Right ventricle myocardium superior (tissue), 1 donor: ENCODE measurements around the gene LIN37. TPM values are rescaled to one million over a fixed set of nuclear protein-coding genes. Genes with fewer than 3 reads are reported as not detected.
A peak's percentile ranks its signal among the peaks of the same experiment; 100 is the strongest.

ENCODE experiments used
- ATAC-seq: fragments of 200-7000 bp; cut with Tn5 transposase; one replicate; pipeline ENCODE4 v1.9.1; 2020; ENCODE audit warnings: mild to moderate bottlenecking; ENCODE audit not compliant: poor library complexity
- DNase-seq: peaks from one replicate; pipeline ENCODE4 v3.0.0-alpha.2; 2020
- intact Hi-C: fragments of 100-400 bp; cut with DNase I; formaldehyde crosslinking; loops from one replicate; pipeline ENCODE4 v1.11.2; 2022
- total RNA-seq: library from RNA; stranded (reverse); fragmentation: NEBNext Ultra II Directional; extraction: Animal tissue kit (Norgen Biotek cat#: 25700); gene quantifications from one replicate; pipeline ENCODE4 v1.2.1, GENCODE V29; 2021
- donor health status: DM: no; HTN: yes; CAD: no; lungs with severe emphysema.

The LIN37 gene
- total RNA-seq, 1 donor from 2014 or later, result 5.2 TPM

DNA sequence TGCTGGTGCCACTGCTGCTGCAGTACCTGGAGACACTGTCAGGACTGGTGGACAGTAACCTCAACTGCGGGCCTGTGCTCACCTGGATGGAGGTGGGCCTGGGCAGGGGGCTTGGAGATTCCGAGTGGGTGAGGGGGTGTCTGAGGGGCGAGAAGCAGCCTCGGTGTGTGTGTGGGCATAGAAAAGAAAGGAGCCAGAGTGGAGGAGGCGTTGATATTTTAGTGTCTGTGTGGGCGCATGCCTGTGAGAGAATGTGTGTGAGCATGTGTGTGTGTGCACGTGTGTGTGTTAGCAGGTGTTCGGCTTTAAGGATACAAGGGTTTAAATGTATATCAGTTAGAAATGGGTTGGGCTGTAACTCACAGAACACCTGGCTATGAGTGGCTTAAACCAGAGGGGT is 30.7 kb downstream of the LIN37 start:
- ATAC-seq (no peak), DNase-seq (no peak)
- intact Hi-C loops, result no loop called here

DNA sequence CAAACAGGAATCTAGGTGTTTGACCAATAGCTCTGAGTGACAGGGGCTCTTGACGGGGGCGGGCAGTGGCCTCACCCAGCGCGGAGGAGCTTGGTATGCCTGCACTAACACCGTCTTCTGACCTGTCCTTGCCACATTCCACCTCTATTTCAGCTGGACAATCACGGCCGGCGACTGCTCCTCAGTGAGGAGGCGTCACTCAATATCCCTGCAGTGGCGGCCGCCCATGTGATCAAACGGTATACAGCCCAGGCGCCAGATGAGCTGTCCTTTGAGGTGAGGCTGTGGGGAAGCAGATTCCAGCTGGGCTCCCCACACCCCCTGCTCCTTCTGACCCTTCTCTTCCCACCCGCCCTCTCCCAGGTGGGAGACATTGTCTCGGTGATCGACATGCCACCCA is 31.7 kb downstream of the LIN37 start:
- intact Hi-C loops, result no loop called here
- ATAC-seq, result no peak
- peak; percentile 32 for DNase-seq

DNA sequence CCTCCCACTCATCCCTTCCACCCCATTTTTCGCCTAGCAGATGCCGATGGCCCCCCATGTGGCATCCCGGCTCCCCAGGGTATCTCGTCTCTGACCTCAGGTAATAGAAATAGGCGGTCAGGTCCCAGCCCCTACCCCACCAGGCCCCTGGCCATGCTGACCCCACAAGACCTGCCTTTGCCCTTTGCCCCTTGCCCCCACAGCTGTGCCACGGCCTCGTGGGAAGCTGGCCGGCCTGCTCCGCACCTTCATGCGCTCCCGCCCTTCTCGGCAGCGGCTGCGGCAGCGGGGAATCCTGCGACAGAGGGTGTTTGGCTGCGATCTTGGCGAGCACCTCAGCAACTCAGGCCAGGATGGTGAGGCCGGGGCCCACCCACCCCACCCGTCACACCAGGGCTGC is 32.3 kb downstream of the LIN37 start:
- DNase-seq, result no peak
- intact Hi-C loops, result no loop called here

DNA sequence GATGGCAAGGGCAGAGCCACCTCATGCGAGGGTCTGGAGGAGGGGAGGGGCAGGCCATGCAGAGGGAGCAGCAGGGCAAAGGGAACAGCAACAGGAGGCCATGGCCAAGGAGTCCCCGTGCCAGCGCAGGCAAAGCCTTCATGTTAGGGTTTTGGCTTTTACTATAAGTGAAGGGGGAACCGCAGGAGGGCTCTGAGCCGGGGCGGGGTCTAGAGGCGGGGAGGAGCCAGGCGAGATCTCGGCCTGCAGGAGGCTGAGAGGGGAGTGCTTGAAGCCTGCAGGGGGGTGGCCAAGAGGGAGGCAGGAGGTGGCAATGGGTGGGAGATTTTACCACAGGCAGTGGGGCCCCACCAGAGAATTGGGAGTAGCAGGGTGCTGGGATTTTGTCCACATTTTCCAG is 33.3 kb downstream of the LIN37 start:
- DNase-seq, result peak; percentile 16
- no peak for ATAC-seq
- intact Hi-C loops, result no loop called here

More for the DNA sequence above, 32.3 kb downstream of the LIN37 start:
- ATAC-seq, result no peak

DNA sequence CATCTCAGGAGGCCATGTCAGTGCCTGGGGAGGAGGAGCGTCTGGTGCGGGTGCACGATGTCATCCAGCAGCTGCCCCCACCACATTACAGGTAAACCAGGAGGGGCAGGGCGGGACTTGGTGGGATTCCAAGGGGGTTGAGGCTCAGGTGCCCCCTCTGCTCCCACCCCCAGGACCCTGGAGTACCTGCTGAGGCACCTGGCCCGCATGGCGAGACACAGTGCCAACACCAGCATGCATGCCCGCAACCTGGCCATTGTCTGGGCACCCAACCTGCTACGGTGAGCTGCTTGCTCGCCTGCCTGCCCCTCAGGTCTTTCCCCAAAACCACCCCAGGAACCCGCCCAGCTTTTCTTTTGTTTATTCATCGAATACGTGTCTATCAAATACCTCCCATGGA is 34.2 kb downstream of the LIN37 start:
- DNase-seq (peak; percentile 20), ATAC-seq (no peak)
- intact Hi-C loops, result no loop called here

DNA sequence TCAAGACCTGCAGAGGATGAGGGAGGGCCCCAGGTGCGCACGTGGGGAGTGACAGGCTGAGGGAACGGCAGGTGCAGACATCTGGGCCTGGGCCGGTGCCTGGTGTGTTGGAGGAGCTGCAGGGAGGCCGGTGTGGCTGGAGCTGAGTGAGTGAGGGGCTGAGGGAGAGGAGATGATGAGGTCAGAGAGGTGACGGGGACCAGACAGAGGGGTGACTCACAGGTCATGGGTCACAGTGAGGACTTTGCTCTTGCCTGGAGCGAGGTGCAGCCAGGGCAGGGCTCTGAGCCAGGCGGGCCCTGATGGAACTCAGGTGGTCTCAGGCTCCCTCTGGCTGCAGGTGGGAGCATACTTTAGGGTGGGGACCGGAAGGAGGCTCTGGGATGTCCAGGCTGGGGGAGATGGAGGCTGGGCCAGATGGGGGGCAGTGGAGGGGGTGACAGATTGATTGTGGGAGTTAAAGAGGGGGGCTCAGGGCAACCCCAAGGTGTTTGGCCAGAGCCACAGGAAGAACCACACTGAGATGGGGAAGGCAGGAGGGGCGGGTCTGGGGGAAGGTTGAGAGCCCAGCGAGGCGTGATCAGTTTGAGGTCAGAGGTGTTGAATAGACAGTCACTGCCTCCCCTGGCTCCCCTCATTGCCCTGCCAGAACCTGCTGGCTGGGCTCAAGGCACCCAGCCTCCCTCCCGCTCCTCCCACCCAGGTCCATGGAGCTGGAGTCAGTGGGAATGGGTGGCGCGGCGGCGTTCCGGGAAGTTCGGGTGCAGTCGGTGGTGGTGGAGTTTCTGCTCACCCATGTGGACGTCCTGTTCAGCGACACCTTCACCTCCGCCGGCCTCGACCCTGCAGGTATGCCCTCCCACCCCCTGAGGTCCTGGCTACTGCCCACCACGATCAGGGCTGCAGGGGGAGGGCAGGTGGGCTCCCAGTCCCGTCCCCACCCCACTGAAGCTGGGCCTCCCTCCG is 35.4 kb downstream of the LIN37 start:
- ATAC-seq, result no peak
- DNase-seq, result peak; percentile 24
- intact Hi-C loops, result no loop called here

DNA sequence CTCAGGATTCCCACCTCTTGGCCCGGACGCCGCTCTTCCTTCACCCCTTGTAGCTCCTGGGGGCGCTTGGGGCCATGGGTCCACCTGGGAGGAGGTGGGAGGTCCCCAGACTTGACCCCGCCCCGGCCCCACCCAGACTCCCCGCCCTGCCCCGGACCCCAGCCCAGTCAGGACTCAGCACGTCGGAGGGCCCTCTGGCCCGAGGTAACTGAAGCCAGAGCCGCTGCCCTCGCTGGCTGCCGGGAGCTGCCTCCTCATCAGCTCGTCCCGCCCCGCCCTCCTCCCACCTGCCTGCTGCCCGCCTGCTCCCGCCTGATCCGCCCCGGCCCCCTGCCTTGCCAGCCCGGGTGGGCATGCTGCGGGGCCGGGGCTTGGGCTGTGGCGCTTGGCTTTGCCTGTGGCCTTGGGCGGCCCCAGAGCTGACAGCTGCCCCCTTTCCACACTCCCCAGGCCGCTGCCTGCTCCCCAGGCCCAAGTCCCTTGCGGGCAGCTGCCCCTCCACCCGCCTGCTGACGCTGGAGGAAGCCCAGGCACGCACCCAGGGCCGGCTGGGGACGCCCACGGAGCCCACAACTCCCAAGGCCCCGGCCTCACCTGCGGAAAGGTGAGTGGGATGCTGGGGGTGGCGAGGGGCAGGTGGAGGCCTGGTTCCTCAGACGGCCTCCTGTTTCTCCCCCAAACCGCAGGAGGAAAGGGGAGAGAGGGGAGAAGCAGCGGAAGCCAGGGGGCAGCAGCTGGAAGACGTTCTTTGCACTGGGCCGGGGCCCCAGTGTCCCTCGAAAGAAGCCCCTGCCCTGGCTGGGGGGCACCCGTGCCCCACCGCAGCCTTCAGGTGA is 36.3 kb downstream of the LIN37 start:
- intact Hi-C loops, result no loop called here
- DNase-seq (peak; percentile 36), ATAC-seq (no peak)

DNA sequence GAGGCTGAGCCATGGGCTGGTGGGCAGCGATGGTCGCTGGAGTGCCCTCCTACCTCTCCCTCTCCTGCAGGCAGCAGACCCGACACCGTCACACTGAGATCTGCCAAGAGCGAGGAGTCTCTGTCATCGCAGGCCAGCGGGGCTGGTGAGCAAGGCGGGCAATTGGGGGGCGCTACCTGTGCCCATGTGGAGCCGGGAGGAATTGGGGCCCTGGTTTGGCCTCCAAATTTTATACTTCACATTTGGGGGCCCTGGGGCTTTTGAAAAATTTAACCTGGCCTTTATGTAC is 36.9 kb downstream of the LIN37 start:
- ATAC-seq, result no peak
- intact Hi-C loops, result no loop called here
- peak; percentile 23 for DNase-seq

DNA sequence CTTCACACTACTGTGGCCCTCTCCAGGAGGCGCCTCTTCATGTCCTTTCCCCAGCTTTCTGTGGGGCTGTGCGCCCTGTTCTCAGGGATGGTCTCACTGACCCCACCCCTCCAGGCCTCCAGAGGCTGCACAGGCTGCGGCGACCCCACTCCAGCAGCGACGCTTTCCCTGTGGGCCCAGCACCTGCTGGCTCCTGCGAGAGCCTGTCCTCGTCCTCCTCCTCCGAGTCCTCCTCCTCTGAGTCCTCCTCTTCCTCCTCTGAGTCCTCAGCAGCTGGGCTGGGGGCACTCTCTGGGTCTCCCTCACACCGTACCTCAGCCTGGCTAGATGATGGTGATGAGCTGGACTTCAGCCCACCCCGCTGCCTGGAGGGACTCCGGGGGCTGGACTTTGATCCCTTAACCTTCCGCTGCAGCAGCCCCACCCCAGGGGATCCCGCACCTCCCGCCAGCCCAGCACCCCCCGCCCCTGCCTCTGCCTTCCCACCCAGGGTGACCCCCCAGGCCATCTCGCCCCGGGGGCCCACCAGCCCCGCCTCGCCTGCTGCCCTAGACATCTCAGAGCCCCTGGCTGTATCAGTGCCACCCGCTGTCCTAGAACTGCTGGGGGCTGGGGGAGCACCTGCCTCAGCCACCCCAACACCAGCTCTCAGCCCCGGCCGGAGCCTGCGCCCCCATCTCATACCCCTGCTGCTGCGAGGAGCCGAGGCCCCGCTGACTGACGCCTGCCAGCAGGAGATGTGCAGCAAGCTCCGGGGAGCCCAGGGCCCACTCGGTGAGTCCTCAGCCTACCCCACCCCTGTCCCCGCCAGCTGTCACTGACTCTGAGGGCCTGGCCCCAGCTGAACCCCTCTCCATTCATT is 38.2 kb downstream of the LIN37 start:
- DNase-seq (peak; percentile 30), ATAC-seq (no peak)
- intact Hi-C loops, result no loop called here

DNA sequence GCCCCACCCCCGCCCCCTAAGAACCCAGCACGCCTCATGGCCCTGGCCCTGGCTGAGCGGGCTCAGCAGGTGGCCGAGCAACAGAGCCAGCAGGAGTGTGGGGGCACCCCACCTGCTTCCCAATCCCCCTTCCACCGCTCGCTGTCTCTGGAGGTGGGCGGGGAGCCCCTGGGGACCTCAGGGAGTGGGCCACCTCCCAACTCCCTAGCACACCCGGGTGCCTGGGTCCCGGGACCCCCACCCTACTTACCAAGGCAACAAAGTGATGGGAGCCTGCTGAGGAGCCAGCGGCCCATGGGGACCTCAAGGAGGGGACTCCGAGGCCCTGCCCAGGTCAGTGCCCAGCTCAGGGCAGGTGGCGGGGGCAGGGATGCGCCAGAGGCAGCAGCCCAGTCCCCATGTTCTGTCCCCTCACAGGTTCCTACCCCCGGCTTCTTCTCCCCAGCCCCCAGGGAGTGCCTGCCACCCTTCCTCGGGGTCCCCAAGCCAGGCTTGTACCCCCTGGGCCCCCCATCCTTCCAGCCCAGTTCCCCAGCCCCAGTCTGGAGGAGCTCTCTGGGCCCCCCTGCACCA is 38.9 kb downstream of the LIN37 start:
- ATAC-seq (no peak), DNase-seq (peak; percentile 18)
- intact Hi-C loops, result no loop called here

DNA sequence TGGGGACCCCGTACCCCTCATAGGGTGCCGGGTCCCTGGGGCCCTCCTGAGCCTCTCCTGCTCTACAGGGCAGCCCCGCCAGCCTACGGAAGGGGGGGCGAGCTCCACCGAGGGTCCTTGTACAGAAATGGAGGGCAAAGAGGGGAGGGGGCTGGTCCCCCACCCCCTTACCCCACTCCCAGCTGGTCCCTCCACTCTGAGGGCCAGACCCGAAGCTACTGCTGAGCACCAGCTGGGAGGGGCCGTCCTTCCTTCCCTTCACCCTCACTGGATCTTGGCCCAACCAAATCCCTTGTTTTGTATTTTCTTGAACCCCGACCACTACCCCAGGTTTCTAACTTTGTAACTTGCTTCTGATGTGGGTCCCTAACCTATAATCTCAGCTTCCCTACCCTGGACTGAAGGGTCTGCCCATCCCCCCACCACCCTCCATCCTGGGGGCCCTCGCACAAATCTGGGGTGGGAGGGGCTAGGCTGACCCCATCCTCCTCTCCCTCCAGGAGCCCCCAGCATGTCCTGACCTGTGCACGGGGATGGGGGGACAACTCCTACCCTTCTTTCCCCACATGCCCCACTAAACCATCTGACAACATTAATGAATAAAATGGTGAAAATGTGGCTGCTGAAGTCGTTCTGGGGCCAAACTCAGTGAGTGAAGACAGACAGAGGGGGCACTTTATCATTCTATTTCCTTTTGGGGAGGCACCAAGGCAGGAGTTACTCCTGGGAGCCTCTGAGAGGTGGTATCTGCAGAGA is 40.0 kb downstream of the LIN37 start:
- ATAC-seq, result no peak
- DNase-seq, result peak; percentile 9
- intact Hi-C loops, result no loop called here

DNA sequence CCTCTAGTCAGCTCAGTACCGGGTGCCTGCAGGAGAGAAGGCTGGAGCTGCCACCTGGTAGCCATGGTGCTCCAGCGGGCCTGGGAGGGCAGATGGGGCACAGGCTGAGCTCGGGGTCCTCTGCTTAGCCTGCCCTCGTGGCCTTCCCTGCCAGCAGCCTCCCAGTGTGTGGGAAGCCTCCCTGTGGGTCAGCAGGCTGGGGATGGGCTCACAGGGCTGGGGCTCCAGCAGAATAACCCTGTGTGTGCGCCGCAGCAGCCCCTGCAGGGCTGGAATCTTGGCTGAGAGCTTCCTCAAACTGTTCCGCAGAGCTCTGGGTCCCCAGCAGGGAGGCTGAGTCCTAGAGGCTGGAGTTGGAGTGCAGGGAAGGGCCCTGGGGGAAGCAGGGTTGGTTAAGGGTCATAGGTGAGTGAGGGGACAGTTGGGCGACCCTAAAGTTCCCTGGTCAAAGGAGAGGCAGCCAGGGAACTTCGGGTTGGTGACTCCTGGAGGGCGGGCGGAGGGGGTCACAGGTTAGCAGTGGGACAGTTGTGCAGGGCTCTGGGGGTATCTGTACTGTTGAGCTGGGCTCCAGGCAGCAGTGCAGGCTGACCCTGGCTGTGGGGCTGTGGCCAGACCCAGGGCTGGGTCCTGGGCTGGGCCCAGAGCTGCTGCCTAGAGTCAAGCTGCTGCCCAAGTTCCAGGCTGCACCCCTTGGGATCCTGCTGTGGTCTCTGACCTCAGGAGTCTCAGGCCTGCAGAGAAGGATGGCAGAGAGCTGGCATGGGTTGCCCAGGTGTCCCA is 41.0 kb downstream of the LIN37 start:
- DNase-seq (peak; percentile 26), ATAC-seq (no peak)
- intact Hi-C loops, result no loop called here

DNA sequence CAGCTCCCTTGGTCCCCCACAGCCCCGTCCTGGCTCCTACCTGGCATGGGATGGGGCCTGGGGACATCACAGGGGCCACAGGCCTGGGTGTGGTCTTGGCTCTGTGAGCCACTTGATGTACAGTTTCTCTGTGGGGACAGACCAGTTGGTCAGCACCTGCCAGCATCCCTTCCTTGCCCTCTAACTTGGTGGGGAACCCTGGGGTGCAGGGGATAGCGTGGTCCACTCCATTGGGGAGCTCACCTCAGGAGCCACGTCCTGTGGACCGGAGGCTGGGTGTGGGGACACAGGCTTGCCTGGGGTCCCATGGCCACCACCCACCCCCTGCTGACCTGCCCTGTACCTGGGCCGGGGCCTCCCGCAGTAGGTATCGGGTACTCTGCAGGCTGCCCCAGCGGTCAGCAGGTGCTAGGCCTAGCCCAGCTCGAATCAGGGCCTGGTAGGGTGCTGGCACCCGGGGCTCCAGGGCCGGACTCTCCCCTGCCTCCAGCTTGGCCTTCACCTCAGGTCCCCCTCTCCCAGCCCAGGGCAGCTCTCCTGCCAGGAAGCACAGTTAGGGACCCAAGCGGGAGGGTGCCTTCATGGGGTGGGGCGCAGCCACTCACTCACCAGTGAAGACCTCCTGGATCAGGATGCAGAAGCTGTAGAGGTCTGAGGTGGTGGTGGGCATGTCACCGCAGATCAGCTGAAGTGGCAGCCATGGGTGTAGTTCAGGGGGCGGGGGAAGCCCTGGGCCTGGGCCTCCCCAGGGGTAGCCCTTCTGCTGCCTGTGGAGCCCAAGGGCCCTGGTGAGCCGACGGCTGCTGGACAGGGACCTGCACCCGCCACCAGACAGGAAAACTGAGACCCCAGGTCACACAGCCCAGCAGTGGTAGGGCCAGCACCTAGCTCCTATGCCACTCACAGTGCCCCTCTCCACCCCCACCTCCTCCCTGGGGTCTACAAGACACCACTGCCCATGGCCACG is 41.9 kb downstream of the LIN37 start:
- DNase-seq (peak; percentile 37), ATAC-seq (no peak)
- intact Hi-C loops, result no loop called here

DNA sequence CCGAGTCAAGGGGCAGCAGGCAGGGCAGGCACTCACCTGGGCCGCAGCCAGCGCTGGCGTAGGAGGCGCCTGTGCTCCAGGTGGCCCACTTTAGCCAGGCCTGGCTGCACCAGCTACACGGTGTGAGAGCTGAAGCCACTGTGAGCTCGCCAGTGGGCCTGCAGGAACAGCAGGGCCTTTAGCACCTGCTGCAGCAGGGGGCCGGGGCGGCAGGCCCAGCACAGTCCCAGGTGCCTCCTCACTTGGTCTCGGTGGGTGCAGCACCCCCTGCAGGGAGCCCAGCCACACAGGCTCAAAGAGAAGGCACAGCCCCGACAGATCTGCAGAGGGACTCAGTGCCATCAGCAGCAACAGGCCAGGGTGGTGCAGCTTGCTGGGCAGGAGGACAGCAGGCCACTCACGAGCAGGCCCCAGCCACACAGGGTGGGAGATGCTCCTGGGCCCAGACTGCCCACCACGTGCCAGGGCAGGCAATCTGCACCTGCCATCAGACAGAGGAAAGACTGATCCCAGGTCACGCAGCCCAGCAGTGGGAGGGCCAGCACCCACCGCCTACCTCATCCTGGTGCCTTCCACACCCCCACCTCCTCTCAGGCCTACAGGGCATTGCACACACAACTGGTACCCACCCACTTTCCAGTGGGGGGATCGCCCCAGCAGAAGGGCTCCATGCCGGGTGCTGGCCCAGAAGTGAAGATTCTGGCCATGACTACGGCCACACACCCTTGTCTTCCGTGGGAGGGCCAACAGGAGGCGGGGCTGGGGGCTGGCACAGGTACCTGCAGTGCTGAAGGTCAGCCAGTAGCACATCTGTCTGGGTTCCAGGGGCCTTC is 42.8 kb downstream of the LIN37 start:
- intact Hi-C loops, result no loop called here
- DNase-seq (peak; percentile 36), ATAC-seq (no peak)

DNA sequence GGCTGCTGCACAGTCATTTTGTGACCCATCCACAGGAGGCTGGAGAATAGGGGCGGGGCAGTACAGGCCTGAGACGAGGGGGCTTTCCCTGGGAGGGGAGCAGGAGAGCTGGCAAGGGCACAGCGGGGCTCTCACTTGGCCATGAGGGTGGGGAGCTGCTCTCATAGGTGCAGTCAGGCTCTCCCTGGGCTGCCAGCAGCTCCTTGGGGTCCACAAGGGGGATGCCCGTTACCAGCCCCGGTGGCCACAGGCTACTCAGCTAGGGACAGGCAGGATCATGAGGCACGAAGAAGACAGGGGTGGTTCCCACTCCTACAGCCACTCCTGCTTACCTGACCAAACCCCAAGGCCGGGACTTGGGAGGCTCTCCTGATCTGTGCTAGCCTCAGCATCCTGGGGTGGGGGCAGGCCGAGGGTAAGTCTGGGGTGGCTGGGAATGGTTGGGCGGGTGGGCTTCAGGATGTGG is 43.5 kb downstream of the LIN37 start:
- ATAC-seq (no peak), DNase-seq (peak; percentile 28)
- intact Hi-C loops, result no loop called here
